BLaER1 (cell line): Measurements from ENCODE around the gene NCF2.

Source experiments
- H3K27ac ChIP-seq: shearing (Covaris generic); formaldehyde crosslinking; 2 replicates; pipeline ENCODE4 v1.8.1; 2022
- H3K27me3 ChIP-seq: shearing (Covaris generic); formaldehyde crosslinking; 2 replicates; pipeline ENCODE4 v1.8.1; 2022
- H3K36me3 ChIP-seq: shearing (Covaris generic); formaldehyde crosslinking; 2 replicates; pipeline ENCODE4 v1.8.1; 2022
- H3K4me1 ChIP-seq: shearing (Covaris generic); formaldehyde crosslinking; 2 replicates; pipeline ENCODE4 v1.8.1; 2022
- H3K4me2 ChIP-seq: shearing (Covaris generic); formaldehyde crosslinking; 2 replicates; pipeline ENCODE4 v1.8.1; 2022
- H3K4me3 ChIP-seq: shearing (Covaris generic); formaldehyde crosslinking; 2 replicates; pipeline ENCODE4 v1.8.1; 2022
- H3K9ac ChIP-seq: shearing (Covaris generic); formaldehyde crosslinking; 2 replicates; pipeline ENCODE4 v1.8.1; 2022
- H3K9me3 ChIP-seq: shearing (Covaris generic); formaldehyde crosslinking; 2 replicates; pipeline ENCODE4 v1.8.1; 2022
- H4K20me1 ChIP-seq: shearing (Covaris generic); formaldehyde crosslinking; 2 replicates; pipeline ENCODE4 v1.8.1; 2022
- Cebpa-rat ChIP-seq: shearing (Covaris generic); IDR thresholded peaks from 2 replicates; pipeline ENCODE4 v1.8.1; 2022

Gene NCF2, protein sequence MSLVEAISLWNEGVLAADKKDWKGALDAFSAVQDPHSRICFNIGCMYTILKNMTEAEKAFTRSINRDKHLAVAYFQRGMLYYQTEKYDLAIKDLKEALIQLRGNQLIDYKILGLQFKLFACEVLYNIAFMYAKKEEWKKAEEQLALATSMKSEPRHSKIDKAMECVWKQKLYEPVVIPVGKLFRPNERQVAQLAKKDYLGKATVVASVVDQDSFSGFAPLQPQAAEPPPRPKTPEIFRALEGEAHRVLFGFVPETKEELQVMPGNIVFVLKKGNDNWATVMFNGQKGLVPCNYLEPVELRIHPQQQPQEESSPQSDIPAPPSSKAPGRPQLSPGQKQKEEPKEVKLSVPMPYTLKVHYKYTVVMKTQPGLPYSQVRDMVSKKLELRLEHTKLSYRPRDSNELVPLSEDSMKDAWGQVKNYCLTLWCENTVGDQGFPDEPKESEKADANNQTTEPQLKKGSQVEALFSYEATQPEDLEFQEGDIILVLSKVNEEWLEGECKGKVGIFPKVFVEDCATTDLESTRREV

DNA sequence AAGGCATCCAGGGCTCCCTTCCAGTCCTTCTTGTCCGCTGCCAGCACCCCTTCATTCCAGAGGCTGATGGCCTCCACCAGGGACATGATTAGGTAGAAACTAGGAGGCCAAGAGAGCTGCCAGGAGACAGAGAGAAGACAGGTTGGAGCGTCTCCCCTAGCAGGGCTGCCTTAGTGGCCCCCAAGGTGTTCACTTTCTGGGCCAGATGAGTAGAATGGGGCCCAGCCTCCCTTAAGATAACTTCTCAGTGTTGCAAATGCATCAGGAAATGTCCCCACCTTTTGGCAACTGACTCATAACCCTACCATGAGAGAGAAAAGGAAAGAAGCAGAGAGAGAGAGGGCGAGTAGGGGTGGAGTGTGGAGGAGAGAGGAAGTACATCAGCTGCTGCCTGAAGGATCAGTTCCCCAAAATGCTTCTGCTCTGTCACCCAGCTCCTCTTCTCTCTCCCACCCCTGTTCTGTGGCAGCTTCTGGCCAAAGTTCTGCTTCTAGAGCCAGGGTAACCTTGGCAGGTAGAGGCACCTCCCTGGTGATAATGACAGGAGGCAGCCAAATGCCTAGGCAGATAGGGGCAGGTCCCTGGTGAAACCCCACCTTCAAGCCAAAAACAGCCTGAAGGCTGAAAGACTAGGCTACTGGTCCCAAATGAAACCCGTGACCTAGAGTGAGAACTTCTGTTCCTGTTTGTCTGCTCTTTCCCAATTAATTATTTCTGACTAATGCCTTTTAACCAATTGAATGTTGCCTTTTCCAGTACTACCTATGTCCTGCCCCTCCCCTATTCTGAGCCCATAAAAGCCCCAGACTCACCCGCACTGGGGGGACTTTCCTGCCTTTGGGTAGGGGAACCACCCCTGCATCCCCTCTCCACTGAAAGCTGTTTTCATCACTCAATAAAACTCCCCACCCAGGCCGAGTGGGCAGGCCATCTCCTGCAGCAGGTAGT is at the start of gene NCF2:
NCF2 (minus strand) TSS at position 216 of the 948 bp plus-strand sequence; CDS start at position 86, 130 bp downstream.
- TF ChIP-seq Cebpa-rat: no peak
- H3K27me3 ChIP-seq: no peaks in the 10 kb centered on the region
- peak within 1 kb of the TSS; percentile 26 for H3K9ac ChIP-seq
- H3K4me2 ChIP-seq: peak within 1 kb of the TSS; percentile 89
- H3K36me3 ChIP-seq: no peaks in the 10 kb centered on the region
- H3K4me1 ChIP-seq: peaks cover 70% of the 10 kb centered on the region
- no peaks in the 10 kb centered on the region for H4K20me1 ChIP-seq
- no peaks in the 10 kb centered on the region for H3K9me3 ChIP-seq
- H3K4me3 ChIP-seq: 0 out of 2 replicates have a peak within 1 kb of the TSS, but pooled peaks have one; percentile 23
- H3K27ac ChIP-seq: peak within 1 kb of the TSS; percentile 74

DNA sequence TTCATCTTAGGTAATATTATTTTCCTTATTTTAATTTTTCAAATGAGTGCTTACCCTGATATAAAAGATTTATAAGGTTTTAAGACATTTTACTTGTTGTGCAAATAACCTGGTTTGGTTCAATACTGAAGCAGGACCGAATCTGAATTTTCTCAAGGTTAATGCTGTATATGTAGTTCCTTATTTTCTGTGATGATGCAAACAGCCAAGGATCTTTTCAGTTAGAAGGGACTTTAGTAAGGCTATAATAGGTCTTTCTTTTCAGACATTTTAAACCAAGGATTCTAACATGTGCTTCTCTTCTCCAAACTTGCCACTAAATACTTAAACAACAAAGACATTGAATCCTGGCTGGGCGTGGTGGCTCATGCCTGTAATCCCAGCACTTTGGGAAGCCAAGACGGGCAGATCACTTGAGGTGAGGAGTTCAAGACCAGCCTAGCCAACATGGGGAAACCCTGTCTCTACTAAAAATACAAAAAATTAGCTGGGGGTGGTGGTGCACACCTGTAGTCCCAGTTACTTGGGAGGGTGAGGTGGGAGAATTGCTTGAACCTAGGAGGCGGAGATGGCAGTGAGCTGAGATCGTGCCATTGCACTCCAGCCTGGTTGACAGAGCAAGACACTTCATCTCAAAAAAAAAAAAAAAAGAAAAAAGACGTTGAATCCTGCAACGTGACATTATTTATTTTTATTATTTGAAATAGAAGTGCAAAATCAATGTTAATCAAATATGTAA is 48.6 kb upstream of the NCF2 start:
- Histone ChIP-seq H3K4me2 (no peak overlapping the region), H3K9me3 (no peaks in the 10 kb centered on the region), H3K27ac (no peak overlapping the region), H3K4me3 (no peak overlapping the region), H3K27me3 (no peaks in the 10 kb centered on the region), H3K9ac (no peak overlapping the region), H3K4me1 (peaks cover 17% of the 10 kb centered on the region), H3K36me3 (no peaks in the 10 kb centered on the region), H4K20me1 (peaks cover 13% of the 10 kb centered on the region)
- TF ChIP-seq Cebpa-rat: no peak

DNA sequence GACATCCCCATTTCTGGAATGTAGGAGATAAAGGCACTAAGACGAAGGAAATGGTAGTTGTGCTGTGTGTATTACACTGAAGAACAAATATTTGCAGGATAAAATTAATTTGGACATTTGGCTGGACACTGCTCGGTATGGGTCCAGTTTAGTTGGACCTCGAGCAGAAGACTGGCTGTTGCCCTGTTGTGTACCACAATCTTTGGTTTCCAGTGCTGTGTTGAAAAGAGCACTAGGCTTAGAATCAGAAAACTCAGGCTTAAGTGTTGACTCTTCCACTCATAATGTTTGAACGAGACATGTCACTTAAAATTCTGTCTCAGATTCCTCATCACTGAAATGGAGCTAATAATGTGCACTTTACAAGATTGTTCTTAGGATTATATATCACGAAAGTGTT is 46.5 kb upstream of the NCF2 start:
- no peak overlapping the region for H3K27ac ChIP-seq
- H3K9me3 ChIP-seq: no peaks in the 10 kb centered on the region
- H3K9ac ChIP-seq: no peak overlapping the region
- no peaks in the 10 kb centered on the region for H3K27me3 ChIP-seq
- no peak for TF ChIP-seq Cebpa-rat
- peak overlapping the region; percentile 96 for H3K4me2 ChIP-seq
- no peaks in the 10 kb centered on the region; the same call in 1 of the 2 replicates for H3K36me3 ChIP-seq
- H3K4me1 ChIP-seq: peaks cover 37% of the 10 kb centered on the region
- peak overlapping the region; percentile 95; the same call in 1 of the 2 replicates for H3K4me3 ChIP-seq
- H4K20me1 ChIP-seq: peaks cover 33% of the 10 kb centered on the region

DNA sequence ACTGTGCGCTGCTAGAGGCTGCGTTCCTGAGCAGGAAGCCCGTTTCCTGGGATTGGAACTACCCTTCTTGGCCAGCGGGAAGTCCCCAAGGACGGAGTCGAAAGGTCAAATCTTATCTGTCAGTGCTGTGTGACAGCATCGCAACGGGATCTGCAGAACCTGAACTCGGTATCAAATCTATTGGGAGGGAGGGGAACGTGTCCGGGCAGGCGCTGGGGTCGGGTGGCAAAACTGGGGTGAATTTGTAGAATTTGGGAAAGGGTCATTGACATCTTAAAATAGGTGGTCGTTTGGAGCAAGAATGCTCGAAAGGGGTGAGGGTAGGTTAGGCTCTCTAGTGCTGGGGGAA is 46.0 kb upstream of the NCF2 start:
- Histone ChIP-seq H3K4me2 (peak overlapping the region; percentile 96), H3K27me3 (no peaks in the 10 kb centered on the region), H3K27ac (no peak overlapping the region), H3K36me3 (peaks cover 1% of the 10 kb centered on the region), H4K20me1 (peaks cover 38% of the 10 kb centered on the region), H3K4me1 (peaks cover 39% of the 10 kb centered on the region), H3K9me3 (no peaks in the 10 kb centered on the region), H3K9ac (peak overlapping the region; percentile 59; the same call in 1 of the 2 replicates), H3K4me3 (peak overlapping the region; percentile 95)
- TF ChIP-seq Cebpa-rat: no peak

DNA sequence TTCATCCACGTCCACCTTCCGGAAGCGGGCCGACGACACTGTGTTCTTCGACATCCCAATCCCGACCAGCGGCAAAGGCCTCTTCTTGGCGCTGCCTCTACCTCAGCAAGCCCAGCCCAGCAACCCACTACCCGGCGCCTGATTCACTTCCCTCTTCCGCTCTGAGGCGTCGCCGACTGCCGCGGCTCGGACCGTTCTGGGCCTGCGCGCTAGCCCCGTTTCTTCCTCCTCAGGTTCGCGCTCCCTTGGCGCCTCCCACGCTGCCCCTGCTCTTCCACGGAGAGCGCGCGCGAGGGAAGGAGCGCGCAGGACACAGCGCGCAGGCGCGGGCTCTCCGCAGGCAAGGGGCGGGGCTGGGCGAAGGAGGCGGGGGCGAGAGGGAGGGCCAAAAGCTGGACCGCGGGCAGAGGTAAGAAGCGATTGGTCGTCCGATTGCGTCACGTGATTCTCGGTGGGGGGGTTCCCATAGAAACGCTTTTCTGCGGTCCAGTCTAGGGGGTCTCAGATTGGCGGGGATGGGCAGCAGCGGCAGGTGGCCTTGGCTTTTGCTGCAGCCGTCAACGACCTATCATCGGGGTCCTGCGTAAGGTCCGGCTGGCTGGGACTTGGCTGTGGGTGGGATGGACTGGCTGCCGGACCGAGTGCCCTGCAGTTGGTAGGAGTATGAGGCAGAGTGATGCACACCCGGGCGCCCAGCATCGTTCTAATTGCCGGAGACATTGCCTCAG is 45.5 kb upstream of the NCF2 start, which contains the start of gene ARPC5:
ARPC5 (minus strand) TSS at position 178 of the 728 bp plus-strand sequence; CDS start at position 54, 124 bp downstream.
- peak within 1 kb of the TSS; percentile 91 for H3K9ac ChIP-seq
- H3K27ac ChIP-seq: peak within 1 kb of the TSS; percentile 84
- H3K27me3 ChIP-seq: no peaks in the 10 kb centered on the region
- peaks cover 39% of the 10 kb centered on the region for H3K4me1 ChIP-seq
- peak within 1 kb of the TSS; percentile 96 for H3K4me2 ChIP-seq
- TF ChIP-seq Cebpa-rat: no peak
- no peaks in the 10 kb centered on the region for H3K9me3 ChIP-seq
- peak within 1 kb of the TSS; percentile 95 for H3K4me3 ChIP-seq
- peaks cover 43% of the 10 kb centered on the region for H4K20me1 ChIP-seq
- peaks cover 7% of the 10 kb centered on the region for H3K36me3 ChIP-seq

DNA sequence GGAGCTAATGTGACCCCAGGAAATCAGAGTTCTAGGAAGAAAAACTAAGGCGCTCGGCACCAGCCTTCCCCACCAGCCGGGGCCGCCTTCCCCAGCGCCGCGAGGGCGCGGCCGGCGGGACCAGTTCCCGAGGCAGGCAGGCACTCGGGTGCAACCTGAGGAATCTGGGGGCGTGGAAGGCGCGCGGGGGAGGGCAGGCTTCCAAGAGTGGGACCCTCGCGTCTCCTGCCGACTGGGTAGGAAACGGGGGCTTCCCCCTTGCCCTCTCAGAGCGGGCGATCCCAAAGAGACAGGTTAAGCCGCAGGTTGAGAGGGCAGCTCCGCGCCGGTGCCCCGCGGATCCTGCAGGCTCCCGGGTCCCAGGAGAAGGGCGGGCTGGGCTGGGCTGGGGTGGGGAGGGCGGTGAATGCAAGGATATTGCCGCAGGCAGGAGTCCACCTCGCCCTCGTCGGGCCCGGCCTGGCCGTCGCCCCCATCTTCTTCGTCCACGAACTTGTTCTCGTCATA is 44.9 kb upstream of the NCF2 start:
- peaks cover 13% of the 10 kb centered on the region for H3K36me3 ChIP-seq
- peaks cover 39% of the 10 kb centered on the region for H3K4me1 ChIP-seq
- peak overlapping the region; percentile 91 for H3K4me2 ChIP-seq
- H3K9ac ChIP-seq: peak overlapping the region; percentile 91
- peak overlapping the region; percentile 95 for H3K4me3 ChIP-seq
- no peak for TF ChIP-seq Cebpa-rat
- H3K27me3 ChIP-seq: no peaks in the 10 kb centered on the region
- H3K27ac ChIP-seq: peak overlapping the region; percentile 84
- peaks cover 46% of the 10 kb centered on the region for H4K20me1 ChIP-seq
- H3K9me3 ChIP-seq: no peaks in the 10 kb centered on the region

DNA sequence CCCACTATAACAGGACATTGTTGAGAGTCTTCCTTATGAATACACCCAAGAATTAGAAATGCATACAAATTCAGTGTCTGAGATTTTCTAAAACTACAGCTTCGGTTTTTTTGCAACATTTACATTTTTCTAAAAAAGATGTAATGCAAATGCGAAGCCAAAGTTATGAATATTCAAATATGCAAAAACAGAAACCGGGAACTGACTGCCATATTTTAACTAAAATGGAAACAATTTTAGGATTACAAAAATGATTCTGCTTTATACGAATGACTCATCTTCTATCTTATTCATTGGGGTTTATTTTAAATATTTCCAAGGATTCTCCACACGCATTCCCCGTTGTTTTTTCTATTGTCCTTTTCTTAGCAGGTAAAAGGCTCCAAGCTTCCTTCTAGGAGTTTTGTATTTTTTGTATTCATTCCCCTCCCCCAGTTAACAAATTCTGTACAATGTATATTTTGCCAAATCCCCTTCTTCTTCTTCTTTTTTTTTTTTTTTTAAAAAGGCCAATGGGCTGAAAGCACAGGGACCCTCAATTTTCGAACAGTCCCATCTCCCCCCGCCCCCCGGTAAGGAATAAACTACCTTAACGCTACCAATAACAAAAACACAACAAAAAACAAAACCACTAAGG is 44.3 kb upstream of the NCF2 start:
- peak overlapping the region; percentile 91 for H3K9ac ChIP-seq
- TF ChIP-seq Cebpa-rat: no peak

More for the DNA sequence above, 44.3 kb upstream of the NCF2 start:
- Histone ChIP-seq H3K4me3 (peak overlapping the region; percentile 95), H3K4me2 (peak overlapping the region; percentile 91), H3K36me3 (peaks cover 19% of the 10 kb centered on the region), H3K9me3 (no peaks in the 10 kb centered on the region), H3K4me1 (peaks cover 39% of the 10 kb centered on the region), H4K20me1 (peaks cover 46% of the 10 kb centered on the region), H3K27ac (peak overlapping the region; percentile 84), H3K27me3 (no peaks in the 10 kb centered on the region)
